HT1080 (cell line): Measurements from ENCODE around the gene GXYLT2. TPM values are rescaled to one million over a fixed set of nuclear protein-coding genes. Genes with fewer than 3 reads are reported as not detected.
"Not testable (repeated sequence)": the region's sequence is repeated elsewhere in the genome, so short reads cannot be mapped to it uniquely, and the experiment has no call there.

Experiments used
- DNase-seq: peaks from one replicate; pipeline ENCODE4 v3.0.0-alpha.2; 2015; ENCODE audit warnings: low read depth
- total RNA-seq: library from RNA; depleted of rRNA; stranded (reverse); fragments of >200 nt; shearing (Covaris generic); gene quantifications from 2 replicates; pipeline ENCODE4 v1.2.3, GENCODE V29; 2014

The GXYLT2 gene
- total RNA-seq, 1 experiment from 2014 or later: 8.0 TPM

DNA sequence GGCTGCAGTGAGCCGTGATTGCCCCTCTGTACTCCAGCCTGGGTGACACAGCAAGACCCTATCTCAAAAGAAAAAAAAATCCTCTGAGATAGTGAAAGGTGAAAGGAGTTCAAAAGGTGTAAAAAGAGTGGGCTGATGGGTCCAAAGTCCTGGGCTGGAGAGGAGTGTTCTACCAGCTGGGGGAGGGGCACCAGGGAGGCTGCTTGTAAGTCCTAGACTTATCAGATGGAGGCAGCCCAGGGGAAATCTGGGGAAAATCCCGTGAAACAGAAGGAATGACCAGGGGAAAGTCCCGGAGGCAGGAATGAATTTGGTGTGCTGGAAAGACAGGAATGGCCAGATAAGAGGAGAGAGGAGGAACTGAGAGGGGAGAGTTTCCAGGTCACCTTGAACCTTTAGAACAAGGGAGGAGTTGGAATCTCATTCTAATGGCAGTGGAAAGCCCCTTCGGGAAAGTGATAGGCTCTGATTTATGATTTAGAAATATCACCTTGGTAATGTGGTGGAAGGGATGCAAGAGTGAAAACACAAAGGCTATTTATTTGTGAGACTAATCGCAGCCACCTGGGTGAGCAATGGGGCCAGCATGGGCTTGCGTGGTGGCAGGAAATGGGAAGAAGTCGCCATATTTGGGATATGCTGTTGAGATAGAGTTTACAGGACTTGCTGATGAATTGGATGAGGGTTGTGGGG lies 85.3 kb downstream of the GXYLT2 start:
- no peak for DNase-seq

DNA sequence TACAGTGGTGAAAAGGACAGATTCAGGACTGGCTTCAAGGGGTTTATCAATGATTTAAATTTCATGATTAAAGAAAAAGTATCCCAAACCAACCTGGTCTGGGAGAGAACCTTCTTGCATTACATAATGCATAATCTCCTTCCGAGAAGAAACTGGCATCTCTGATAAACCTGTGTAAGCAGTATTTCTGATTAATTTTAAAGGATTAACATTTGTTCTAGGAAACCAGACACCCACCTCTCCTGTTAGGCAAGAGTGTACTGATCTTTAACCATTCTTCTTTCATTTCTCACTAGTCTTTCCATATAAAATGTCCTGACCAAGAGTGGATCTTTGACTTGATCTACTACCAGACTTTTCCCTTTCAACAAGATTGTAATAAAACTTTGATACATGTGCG lies 85.9 kb downstream of the GXYLT2 start:
- DNase-seq: no peak

DNA sequence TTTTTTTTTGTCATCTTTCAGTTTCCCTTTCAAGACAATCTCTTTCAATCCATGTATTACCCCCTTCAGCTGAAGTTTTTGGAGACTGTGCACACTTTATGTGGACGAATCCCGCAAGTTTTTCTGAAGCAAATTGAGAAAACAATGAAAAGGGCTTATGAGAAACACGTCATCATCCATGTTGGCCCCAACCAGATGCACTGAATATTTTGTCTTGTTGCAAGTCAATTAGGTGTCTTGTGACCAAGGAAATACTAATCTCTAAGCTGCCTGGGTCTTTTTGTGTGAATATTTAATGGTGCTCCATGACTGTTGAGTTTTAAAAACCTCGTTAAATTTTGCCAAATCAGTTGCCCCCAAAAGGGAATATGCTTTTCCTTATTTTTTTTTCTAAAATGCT lies 87.1 kb downstream of the GXYLT2 start:
- no peak for DNase-seq

DNA sequence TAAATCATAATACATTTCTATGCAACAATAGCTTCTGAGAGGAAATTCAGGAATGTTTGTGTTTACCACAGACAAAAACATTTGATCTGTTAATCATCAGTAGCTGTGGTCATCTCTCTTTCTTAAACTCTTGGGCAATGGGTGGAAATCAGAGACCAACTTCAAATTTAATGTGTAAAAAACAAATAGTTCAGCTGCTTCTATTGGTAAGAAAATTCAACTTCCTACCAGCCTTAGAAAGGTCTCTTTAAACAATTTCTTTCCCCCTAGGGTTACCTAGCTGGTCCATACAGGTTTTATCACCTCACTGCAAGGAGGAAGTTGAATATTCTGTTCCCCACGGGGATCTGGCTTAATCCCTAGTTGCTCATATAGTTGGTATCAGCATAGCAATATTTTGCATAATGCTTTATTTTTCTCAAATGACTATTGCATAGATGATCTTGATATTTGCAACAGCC lies 88.5 kb downstream of the GXYLT2 start:
- no peak for DNase-seq

DNA sequence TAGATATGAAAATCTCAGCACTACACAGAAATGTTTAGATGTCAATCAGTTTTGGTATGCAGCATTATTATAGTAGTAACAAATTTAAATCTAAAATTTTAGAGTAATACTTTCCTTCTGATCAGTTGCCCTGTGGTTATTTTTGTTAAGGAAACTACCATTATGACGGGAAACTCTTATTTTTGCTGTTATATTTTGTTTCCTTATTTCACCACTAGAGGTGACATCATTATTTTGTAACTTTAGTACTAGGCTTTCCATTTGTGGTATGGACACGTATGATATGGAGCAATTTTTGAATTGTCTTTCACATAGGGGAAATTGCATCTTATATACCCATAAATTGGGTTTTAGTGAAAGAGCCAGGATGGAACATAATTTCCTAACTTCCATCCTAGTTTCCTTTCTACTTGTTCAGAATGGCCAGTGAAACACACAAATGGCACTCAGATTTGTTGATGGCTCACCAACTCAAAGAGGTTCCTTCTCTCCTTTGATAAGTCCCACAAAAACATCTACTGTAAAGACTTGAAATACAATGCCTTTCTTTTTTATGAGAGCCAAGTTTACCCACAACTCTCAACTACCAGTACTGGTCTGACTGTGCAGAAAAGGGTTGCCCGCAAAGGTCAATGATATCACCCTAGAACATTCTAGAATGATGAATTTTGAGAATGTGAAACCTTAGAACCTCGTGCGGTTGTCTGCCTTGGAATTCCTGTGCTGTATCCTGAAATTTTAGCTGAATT lies 89.4 kb downstream of the GXYLT2 start:
- no peak for DNase-seq

DNA sequence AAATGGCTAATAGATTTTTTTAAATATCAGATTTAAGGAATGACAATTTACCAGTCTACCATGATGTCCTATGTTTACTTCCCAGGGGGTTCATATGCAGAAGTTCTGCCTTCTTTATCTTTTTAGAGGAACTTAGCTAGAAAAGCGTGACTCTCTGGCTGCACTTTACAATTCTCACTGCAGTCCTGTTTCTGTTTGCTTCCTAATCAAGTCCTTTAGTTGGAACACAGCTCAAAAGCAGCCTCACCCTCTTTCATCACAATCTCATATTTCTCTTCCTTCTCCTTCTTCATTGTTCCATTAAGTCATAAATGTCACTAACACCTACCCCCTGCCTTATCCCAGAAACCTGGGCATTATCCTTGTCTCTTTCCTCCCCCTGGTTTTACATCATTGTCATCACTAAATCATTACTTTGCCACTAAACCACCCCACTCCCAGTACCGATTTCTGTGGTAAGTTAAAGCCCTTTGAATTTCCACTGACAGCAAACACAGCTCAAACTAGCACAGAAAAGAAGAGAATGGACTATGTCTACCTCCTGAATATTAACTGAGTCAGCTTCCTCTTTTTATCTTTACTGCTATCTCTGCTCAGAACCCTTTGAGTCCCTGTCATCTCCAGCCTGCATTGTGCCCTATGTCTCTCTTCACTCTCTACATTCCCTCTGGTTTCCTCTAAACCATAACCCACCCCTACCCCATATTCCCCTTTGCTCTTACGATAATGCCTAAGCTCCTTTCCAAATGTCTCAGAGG lies 94.9 kb downstream of the GXYLT2 start:
- DNase-seq: no peak

DNA sequence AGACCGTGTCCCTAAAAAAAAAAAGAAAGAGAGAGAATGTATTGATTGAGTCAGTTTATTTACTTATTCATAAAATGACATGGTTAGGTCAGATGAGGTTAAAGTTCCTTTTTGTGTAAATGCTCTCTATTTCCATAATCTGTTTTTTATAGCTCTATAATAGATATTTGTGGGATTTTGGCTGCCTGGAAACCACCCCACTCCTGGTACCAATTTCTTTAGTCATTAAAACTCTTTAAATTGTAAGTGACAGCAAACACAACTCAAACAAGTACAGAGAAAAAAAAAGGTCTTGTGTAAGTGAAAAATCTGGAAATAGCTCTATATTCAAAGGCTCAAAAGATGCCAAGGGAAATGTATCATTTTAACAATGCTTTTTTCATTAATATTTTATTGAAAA lies 97.7 kb downstream of the GXYLT2 start:
- DNase-seq: no peak

DNA sequence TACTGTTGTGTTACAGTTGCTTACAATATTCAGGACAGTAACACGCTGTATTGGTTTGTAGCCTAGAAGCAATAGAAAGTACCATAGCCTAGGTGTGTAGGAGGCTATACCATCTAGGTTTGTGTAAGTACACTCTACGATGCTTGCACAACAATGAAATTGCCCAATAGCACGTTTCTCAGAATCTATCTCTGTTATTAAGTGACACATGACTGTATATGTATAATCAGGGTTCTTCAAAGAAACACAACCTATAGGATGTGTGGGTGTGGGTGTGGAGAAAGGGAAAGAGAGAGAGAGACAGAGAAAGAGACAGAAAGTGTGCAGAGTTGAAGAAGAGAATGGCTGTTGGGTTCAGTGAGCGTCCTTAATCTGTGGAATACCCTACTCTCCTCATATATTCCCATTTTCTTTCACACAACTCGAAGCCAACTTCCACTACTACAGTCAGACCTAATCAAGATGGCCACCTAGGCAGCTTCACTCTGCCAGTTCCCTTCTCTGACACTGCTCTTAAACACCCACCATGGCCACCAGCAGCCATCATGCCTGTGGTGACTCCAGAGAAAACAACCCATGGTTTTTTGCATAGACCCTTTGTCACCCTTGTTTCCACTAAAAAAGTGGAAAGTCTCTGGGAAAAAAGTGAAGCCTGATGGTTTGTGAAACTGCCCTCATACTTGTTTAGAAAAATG lies 103.0 kb downstream of the GXYLT2 start:
- DNase-seq: no peak

DNA sequence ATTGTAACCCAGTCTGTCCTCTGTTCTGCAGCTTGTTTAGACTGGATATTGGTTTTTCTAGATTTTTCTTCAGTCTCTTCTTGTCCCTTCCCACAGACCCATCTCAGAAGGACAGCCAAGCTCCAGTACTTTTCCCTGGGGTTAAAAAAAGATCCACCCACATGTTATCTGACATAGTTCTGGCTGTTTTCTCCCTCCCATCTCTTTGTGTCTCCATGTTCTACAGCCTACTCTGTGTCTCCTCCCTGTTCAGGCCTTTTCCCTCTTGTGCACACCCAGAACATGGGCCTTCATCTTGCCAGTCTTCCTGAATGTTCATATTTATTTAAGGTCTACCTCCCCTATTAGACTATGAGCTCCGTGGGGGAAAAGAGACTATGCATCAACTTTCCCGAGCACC lies 103.7 kb downstream of the GXYLT2 start:
- DNase-seq: no peak

DNA sequence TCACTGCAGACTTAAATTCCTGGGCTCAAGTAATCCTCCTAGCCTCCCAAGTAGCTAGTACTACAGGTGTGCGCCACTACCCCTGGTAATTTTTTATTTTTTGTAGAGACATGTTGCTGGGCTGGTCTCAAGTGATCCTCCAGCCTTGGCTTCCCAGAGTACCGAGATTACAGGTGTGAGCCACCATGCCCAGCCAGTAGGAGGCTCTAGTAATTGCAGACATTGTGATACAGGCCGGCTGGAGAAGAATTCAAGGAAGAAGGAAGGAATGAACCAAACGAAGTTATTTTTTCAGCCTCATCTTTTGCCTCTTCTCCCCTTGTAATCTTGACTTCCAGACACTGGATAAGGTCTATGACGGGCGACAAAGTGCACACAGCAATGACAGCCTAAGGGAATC lies 105.5 kb downstream of the GXYLT2 start:
- DNase-seq: no peak

DNA sequence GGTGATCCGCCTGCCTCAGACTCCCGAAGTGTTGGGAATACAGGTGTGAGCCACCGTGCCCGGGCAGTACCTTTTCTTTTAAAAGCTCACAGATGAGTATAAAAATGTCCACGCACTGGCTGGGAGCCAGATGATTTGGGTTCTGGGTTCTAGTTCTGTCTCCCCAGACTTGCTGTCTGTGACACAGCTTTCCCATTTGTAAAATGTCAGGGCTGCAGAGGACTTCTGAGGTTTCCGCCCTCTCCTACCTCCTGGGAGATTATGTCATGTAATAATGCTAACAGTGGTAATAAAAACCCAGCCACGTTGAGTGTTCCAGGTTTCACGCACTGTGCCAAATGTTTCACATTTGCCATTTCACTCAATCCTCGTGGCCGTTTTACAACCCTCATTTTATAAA lies 107.5 kb downstream of the GXYLT2 start:
- DNase-seq: no peak

DNA sequence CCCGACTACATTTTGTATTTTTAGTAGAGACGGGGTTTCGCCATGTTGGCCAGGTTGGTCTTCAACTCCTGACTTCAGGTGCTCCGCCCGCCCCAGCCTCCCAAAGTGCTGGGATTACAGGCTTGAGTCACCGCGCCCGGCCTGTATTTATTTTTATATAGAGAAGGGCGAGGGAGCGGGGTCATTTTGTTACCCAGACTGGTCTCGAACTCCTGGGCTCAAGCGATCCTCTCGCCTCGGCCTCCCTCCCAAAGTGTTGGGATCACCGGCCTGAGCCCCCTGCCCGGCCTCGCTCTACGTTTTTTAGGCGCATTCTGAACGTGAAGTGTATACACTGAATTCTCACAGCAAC lies 108.3 kb downstream of the GXYLT2 start:
- no peak for DNase-seq

DNA sequence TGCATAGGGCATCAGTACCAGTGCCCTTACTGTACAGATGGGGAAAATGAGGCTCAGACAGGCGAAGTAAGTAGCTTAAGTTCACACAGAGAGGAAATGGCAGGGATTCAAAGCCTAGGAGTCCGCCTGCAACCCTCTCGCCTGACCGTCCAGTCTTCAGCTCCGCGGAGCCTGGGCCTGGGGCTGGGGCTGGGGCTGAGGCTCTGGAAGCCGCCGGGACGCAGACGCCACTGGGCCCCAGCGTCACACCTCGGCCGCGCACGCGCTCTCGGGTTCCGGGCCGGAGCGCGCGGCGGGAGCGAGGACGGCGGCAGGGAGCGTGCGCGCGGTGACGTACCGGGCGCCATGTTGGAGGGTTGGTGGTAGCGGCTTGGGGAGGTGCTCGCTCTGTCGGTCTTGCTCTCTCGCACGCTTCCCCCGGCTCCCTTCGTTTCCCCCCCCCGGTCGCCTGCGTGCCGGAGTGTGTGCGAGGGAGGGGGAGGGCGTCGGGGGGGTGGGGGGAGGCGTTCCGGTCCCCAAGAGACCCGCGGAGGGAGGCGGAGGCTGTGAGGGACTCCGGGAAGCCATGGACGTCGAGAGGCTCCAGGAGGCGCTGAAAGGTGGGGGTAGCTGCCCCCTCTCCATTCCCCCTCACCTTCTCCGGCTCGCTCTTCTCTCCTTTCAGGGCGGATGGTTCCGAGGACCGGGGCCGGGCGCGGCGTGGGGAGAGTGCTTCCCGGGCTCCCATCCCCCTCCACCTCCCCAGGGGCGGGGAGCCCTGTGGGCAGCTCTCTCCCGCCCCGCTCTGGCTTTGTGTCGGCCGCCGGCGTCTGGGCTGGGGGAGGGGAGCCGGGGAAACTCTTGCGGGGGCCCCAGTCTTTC lies 108.9 kb downstream of the GXYLT2 start, which contains the start of gene PPP4R2:
PPP4R2 (plus strand) TSS at position 339 of the 861 bp plus-strand sequence; CDS start at position 566, 227 bp downstream.
- DNase-seq: peak; percentile 88

DNA sequence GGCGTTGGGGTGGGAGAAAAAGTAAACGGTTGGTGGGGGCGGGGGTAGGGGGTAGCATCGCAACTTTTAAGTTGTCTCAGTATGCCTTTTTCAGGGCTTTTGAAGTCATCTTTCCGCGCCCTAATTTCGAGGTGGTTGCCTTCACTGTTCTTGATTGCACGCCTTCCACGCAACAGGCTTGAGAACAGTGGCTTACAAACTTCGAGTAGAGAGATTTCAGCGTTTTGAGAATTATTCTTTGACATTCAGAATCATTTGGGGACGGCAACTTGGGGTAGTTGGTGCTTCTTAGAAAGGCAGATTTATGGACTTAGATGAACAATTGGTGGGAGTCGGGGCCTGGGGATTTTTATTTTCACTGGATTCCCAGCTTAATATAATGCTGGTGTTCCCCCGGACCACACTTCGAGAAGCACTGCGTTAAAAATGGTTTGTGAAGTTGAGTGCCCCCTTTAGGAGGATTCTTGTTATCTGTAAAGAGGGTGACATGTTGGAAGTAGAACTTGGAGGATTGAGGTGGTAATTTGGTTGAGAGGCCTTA lies 109.6 kb downstream of the GXYLT2 start:
- peak; percentile 66 for DNase-seq

DNA sequence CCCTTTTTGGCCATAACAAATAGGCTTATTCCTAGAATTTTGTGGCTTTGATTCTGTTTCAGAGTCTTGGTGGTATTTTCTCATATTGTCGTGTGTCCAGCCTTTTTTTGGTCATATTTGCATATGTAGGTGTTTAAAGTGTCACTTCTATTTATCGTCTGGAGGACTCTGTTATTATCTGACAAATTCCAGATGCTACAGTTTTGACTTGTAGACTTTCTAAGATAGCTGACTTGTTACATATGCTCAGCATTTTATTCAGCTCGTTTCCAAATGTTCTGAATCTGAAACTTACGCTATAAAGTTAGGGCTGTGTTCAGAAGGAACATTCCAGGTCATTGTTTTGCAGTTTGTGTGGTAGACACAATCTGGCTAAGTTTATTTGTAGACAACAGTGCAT lies 110.6 kb downstream of the GXYLT2 start:
- no peak for DNase-seq

DNA sequence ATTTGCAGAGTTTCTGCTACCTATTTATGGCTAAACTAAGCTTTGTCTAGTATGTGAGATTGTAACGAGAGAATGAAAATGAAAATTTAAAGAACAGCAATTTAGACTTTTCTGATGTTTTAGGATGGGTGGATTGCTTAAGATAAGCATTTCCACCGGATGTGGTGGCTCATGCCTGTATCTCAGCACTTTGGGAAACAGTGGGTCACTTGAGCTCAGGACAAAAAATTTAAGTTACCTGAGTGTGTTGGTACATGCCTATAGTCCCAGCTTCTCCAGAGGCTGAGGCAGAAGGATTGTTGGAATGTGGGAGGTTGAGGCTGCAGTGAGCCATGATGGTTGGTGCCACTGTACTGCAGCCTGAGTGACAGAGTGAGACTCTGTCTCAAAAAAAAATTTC lies 112.1 kb downstream of the GXYLT2 start:
- no peak for DNase-seq

DNA sequence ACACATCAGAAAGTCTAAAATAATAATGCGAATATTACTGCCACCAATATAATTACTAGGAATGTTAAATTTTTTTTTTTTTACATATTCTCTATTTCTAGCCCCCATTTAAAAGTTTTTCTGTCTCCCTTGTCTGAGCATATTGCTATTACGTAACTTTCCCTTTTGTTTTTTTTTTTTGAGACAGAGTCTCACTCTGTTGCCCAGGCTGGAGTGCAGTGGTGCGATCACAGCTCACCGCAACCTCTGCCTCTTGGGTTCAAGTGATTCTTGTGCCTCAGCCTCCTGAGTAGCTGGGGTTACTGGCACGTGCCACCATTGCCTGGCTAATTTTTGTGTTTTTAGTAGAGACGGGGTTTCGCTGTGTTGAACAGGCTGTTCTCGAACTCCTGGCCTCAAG lies 115.2 kb downstream of the GXYLT2 start:
- DNase-seq: not testable (repeated sequence)

DNA sequence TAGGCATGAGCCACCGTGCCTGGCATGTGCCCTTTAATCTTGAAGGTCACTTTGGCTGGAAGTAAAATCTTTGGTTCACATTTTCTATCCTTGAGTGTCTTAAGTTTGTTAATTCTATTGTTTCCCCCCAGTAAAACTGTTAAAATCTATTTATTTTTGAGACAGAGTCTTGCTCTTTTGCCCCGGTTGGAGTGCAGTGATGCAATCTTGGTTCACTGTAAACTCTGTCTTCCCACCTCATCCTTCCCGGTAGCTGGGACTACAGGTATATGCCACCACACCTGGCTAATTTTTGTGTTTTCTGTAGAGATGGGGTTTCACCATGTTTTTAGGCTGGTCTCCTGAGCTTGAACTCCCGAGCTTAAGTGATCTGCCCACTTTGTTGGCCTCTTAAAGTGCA lies 116.5 kb downstream of the GXYLT2 start:
- DNase-seq: no peak

DNA sequence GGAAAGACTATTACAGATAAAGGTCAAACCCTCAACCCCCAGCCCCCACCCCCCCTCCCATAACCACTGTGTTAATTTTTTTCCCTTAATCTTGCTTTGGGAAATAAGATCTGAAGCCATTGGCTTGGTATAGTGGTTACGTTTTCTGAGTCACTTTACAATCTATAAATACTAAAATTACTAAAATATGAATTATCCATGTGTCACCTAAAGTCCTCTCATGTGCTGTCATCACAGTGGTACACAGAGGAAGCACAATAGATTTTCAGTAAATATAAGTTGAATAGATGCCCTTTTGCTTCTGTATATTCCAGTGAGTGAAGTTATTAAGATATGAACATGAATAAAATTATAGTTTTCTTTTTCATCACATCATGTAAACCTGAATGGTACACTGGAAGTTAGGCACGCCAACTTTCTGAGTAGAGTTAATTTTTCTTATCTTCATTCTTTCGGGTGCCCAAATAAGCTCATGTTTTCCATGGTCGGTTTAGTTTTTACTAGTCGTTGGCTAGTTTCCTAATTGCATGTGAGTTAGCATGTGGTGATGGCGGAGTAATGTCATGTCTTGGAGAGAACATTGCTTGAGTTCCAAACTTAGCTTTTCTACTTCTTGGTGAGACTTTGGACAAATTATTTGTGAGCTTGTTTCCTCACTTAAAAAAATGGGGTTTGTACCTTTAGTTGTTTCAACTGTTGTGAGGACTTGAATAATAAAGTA lies 120.3 kb downstream of the GXYLT2 start:
- DNase-seq: no peak

DNA sequence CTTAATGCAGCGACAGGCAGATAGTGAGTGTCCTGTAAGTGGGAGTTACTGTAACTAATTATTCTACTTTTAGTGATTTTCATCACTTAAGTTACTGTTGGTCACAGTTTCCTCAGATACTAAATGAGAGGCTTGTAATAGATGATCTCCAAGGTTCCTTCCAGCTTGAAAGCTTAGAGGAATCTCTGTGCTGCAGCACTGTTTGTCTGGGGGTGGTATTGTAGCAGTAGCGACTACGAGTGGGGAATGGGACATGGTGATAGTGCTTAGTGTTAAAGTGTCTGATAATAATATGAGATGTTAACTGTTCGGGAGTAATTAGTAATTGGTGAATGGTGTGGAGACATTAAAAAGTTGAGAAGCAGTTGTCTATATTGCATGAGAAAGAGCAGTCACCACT lies 121.2 kb downstream of the GXYLT2 start:
- DNase-seq: no peak
